Measurements from ENCODE around the gene SPATA21.
"Not testable (repeated sequence)": the region's sequence is repeated elsewhere in the genome, so short reads cannot be mapped to it uniquely, and the experiment has no call there.

DNA sequence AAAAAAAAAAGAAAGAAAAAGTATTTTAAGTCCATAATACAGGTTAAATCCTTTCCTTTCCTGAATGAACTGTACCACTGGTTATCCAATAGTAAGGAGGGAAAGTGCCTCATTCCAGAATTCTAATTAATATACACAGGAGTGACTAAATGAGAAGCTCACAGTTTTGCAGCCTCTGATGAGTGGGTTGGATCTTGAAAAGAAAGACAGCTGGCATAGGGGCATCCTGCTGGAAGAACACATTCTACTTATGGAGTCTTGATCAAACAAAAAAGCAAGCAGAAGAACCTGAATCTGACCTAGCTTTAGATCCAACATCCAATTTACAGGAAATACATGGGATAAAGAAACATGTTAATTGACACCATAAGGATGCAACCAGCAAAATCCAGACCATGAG is 49.8 kb upstream of the SPATA21 start:
- TF ChIP-seq, protein P1, sequence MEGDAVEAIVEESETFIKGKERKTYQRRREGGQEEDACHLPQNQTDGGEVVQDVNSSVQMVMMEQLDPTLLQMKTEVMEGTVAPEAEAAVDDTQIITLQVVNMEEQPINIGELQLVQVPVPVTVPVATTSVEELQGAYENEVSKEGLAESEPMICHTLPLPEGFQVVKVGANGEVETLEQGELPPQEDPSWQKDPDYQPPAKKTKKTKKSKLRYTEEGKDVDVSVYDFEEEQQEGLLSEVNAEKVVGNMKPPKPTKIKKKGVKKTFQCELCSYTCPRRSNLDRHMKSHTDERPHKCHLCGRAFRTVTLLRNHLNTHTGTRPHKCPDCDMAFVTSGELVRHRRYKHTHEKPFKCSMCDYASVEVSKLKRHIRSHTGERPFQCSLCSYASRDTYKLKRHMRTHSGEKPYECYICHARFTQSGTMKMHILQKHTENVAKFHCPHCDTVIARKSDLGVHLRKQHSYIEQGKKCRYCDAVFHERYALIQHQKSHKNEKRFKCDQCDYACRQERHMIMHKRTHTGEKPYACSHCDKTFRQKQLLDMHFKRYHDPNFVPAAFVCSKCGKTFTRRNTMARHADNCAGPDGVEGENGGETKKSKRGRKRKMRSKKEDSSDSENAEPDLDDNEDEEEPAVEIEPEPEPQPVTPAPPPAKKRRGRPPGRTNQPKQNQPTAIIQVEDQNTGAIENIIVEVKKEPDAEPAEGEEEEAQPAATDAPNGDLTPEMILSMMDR (IDR thresholded peaks at IDR 0.05): not testable (repeated sequence)
- not testable (repeated sequence) for TF ChIP-seq POLR2A (IDR thresholded peaks at IDR 0.05)

Measured in body of pancreas (tissue), 4 donors.